Liver (tissue), 3 donors: ENCODE measurements around the gene SLC25A6.

Experiments used
- ATF3 ChIP-seq: IDR thresholded peaks from 2 replicates; pipeline ENCODE4 v1.6.1; 2016; ENCODE audit warnings: antibody characterized with exemption
- CTCF ChIP-seq: fragments of 150-350 bp; IDR thresholded peaks from 2 replicates; pipeline ENCODE4 v1.5.1; 2017; ENCODE audit warnings: improper control_type of control experiment, low read depth, low read length; ENCODE audit not compliant: missing input control
- FOXA1 ChIP-seq: IDR thresholded peaks from 2 replicates; pipeline ENCODE4 v1.6.1; 2016; ENCODE audit warnings: antibody characterized with exemption
- HNF4G ChIP-seq: IDR thresholded peaks from 2 replicates; pipeline ENCODE4 v1.6.1; 2016; ENCODE audit warnings: antibody characterized with exemption
- MAX ChIP-seq: IDR thresholded peaks from 2 replicates; pipeline ENCODE4 v1.6.1; 2016; ENCODE audit warnings: antibody characterized with exemption
- REST ChIP-seq: IDR thresholded peaks from 2 replicates; pipeline ENCODE4 v1.6.1; 2016; ENCODE audit warnings: antibody characterized with exemption, mild to moderate bottlenecking
- RXRA ChIP-seq, 2 donors: IDR thresholded peaks; 2 replicates each; pipeline ENCODE4 v1.6.1; 2017 to 2018; ENCODE audit warnings: antibody characterized with exemption in 2 of 2, mild to moderate bottlenecking in 1 of 2
- SP1 ChIP-seq: IDR thresholded peaks from 2 replicates; pipeline ENCODE4 v1.6.1; 2018; ENCODE audit warnings: antibody characterized with exemption, mild to moderate bottlenecking
- TAF1 ChIP-seq: conservative IDR thresholded peaks from 2 replicates; pipeline ENCODE4 v1.6.1; 2016; ENCODE audit warnings: antibody characterized with exemption, mild to moderate bottlenecking
- donor health status: healthy.
- donor health status: healthy.

DNA sequence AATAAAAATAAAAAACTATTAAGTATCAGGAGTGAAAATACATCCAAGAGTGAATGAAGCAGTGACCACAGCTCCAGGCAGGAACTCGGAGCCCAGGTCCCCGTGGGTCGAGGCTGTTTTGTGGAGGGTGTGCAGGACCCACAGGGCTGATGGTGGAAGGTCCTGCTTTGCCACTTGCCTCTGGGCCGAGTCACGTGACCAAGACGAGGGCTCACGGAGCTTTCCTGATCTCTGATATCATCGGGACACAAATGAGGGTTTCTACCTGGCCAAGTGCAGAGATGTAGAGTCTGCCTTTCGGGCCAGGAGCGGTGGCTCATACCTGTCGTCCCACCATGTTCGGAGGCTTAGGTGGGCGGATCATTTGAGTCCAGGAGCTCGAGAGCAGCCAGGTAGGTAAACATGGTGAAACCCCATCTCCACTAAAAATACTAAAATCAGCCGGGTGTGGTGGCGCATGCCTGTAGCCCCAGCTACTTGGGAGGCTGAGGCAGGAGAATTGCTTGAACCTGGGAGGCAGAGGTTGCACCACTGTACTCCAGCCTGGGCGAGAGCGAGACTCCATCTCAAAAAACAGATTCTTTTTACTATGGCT lies 7.2 kb downstream of the SLC25A6 start:
- TF ChIP-seq CTCF = no peak
- no peak for TF ChIP-seq TAF1
- TF ChIP-seq SP1 = no peak
- TF ChIP-seq FOXA1 = no peak
- no peak for TF ChIP-seq HNF4G
- no peak for TF ChIP-seq RXRA (IDR thresholded peaks at IDR 0.05)
- no peak for TF ChIP-seq REST
- no peak for TF ChIP-seq ATF3
- TF ChIP-seq MAX = no peak
